Heart right ventricle (tissue), 16 donors: Measurements from ENCODE around the gene SLC2A11. TPM values are rescaled to one million over a fixed set of nuclear protein-coding genes. Genes with fewer than 3 reads are reported as not detected.

Experiments used
- ATAC-seq, 8 donors: fragments of 200-7000 bp; cut with Tn5 transposase; one replicate each; pipeline ENCODE4 v1.9.1; 2020; ENCODE audit warnings: mild to moderate bottlenecking in 8 of 8, moderate library complexity in 8 of 8, moderate number of reproducible peaks in 1 of 8
- DNase-seq, 2 donors: peaks; one replicate each; pipeline ENCODE4 v3.0.0-alpha.2; 2020
- H3K27ac ChIP-seq, 10 donors: fragments of 200-600 bp; sonication (generic) in 2 of 10; one replicate each; pipeline versions ENCODE4 v1.5.0 to v1.8.0; 2020 to 2022; ENCODE audit warnings: mild to moderate bottlenecking in 3 of 10
- H3K27me3 ChIP-seq, 7 donors: fragments of 200-600 bp; one replicate each; pipeline ENCODE4 v1.8.0; 2021 to 2022; ENCODE audit warnings: mild to moderate bottlenecking in 2 of 7
- H3K36me3 ChIP-seq, 9 donors: fragments of 200-600 bp; sonication (generic) in 1 of 9; one replicate each; pipeline versions ENCODE4 v1.5.0 to v1.8.0; 2020 to 2022; ENCODE audit warnings: mild to moderate bottlenecking in 2 of 9
- H3K4me1 ChIP-seq, 9 donors: fragments of 200-600 bp; sonication (generic) in 1 of 9; one replicate each; pipeline versions ENCODE4 v1.5.0 to v1.8.0; 2020 to 2022; ENCODE audit warnings: mild to moderate bottlenecking in 4 of 9
- H3K4me3 ChIP-seq, 10 donors: fragments of 200-600 bp; sonication (generic) in 2 of 10; one replicate each; pipeline versions ENCODE4 v1.5.0 to v1.8.0; 2020 to 2022; ENCODE audit warnings: mild to moderate bottlenecking in 7 of 10, moderate library complexity in 2 of 10
- H3K9me3 ChIP-seq, 11 donors: fragments of 200-600 bp in 10 of 11; sonication (generic) in 2 of 11; one replicate each; pipeline versions ENCODE4 v1.5.0 to v1.8.0; 2013 to 2022; ENCODE audit warnings: mild to moderate bottlenecking in 2 of 11, control low read depth in 1 of 11, moderate library complexity in 1 of 11
- WGBS, 2 donors: extraction: QIAGEN DNeasy Blood & Tissue Kit; methylation state at CpG; one replicate each; pipeline ENCODE4 v1.1.7; 2013; ENCODE audit warnings: inconsistent platforms in 1 of 2; 5-methylcytosine and 5-hydroxymethylcytosine counted together
- intact Hi-C, 10 donors: fragments of 100-400 bp; cut with DNase I; formaldehyde crosslinking; loops; one replicate each; pipeline versions ENCODE4 v1.11.1 to v1.14.2; 2022
- polyA plus RNA-seq, 2 donors: library from polyadenylated mRNA; stranded (reverse); fragments of 200-250 nt; gene quantifications; one replicate each; pipeline ENCODE4 v1.2.3, GENCODE V29; 2013
- total RNA-seq, 10 donors: library from RNA; stranded (reverse); fragmentation: NEBNext Ultra II Directional in 3 of 10; extraction: Animal tissue kit (Norgen Biotek cat#: 25700) in 3 of 10; gene quantifications; one replicate each; pipeline versions ENCODE4 v1.2.1 to v1.2.4, GENCODE V29; 2021 to 2023
- TF ChIP-seq, protein P1 (sequence below), 9 donors: fragments of 200-600 bp; sonication (generic) in 2 of 9; IDR thresholded peaks; one replicate each; pipeline versions ENCODE4 v1.5.0 to v1.8.0; 2021 to 2022; ENCODE audit warnings: antibody characterized with exemption in 9 of 9, mild to moderate bottlenecking in 5 of 9, moderate library complexity in 1 of 9
- donor health status: Arrhythmogenic right ventricular cardiomyopathy.
- donor health status: ischemic (EF 13 %, LVEDD 7.1; RV severe dilation, severe dysfunction).
- donor health status: healthy with polysubstance abuse.
- donor health status: DM: no; HTN: yes; CAD: no.
- donor health status: DM: no; HTN: no; CAD: no.
- donor health status: ischemic (EF 25% LVEDD 6.9; RV normal size, moderate dysfunction).
- donor health status: ischemic (EF 25% LVEDD 5.7; RV mildly dilated, moderate dysfunction).
- donor health status: healthy.
- donor health status: DM: yes; HTN: yes; CAD: no.
- donor health status: Ischemic cardiomyopathy.
- donor health status: ischemic (EF 35%, LVEDD 5.7; RV mildly dilated, moderate dysfunction).
- donor health status: nonischemic (EF 11% LVEDD 7.7; RV severe dilation, severe dysfunction).
- donor health status: DM: yes; HTN: yes; CAD: no.
- donor health status: PGD.
- donor health status: ischemic (EF 29% LVEDD 5.4; RV normal size, mild dysfunction).
- donor health status: nonischemic (EF 23%, LVEDD 6.1; RV moderate dilation, normal function).

Gene SLC2A11
- total and polyA plus RNA-seq, 12 donors = 8.3 to 42.1 (median 21.2) TPM

DNA sequence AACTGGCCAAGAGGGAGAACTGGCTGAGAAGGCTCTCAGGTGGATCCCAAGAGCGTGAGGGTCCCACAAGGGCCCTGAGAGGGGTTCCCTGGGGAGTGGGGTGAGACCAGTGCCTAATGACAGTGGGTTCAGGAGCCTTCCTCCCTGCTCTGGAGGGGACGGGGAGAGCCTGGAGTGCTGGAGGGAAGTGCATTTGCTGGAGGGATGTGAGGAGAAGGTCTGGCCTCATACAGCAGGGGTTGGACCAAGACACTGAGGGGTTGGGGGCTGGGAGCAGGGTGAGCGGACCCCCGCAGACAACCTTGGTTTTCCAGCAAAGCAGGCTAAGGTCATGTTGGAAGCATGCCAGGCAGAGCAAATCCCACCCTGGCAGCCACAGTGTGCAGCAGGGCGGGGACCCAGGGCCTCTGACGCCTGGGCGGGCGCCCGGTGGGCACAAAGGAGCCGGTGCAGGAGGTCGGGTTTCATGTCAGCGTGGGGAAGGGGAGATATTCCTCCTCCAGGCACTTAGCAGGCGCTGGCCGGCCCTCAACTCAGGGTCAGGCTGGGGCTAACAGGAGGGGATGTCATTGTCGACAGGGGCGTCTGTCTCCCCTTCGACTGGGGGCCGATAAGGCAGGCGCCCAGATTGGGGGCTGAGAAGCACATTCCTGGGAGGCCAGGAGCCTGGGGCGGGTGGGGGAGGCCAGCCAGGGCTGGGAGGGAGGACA lies 15.8 kb upstream of the SLC2A11 start:
- Histone ChIP-seq H3K36me3 (peaks cover 0 to 2% (median 0%) of the 10 kb centered on the region in 9 donors), H3K4me1 (peaks cover 25 to 67% (median 51%) of the 10 kb centered on the region in 9 donors), H3K9me3 (no peaks in the 10 kb centered on the region), H3K27ac (no peak overlapping the region), H3K4me3 (no peak overlapping the region), H3K27me3 (no peaks in the 10 kb centered on the region)
- TF ChIP-seq, protein P1, sequence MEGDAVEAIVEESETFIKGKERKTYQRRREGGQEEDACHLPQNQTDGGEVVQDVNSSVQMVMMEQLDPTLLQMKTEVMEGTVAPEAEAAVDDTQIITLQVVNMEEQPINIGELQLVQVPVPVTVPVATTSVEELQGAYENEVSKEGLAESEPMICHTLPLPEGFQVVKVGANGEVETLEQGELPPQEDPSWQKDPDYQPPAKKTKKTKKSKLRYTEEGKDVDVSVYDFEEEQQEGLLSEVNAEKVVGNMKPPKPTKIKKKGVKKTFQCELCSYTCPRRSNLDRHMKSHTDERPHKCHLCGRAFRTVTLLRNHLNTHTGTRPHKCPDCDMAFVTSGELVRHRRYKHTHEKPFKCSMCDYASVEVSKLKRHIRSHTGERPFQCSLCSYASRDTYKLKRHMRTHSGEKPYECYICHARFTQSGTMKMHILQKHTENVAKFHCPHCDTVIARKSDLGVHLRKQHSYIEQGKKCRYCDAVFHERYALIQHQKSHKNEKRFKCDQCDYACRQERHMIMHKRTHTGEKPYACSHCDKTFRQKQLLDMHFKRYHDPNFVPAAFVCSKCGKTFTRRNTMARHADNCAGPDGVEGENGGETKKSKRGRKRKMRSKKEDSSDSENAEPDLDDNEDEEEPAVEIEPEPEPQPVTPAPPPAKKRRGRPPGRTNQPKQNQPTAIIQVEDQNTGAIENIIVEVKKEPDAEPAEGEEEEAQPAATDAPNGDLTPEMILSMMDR (IDR thresholded peaks at IDR 0.05) = no peak
- DNase-seq (no peak), ATAC-seq (no peak)
- 66 to 78% methylated on average over 20 of the region's 20 CpGs for WGBS, 2 donors
- intact Hi-C loops = loop anchor here in 4 of 10 donors (5.0 to 10.0 kb wide), 4 partner anchors 55 to 217 kb away; partner anchors contain the start of genes DRICH1 (in 1 of the 4) and SMARCB1 (in 1 of the 4)

DNA sequence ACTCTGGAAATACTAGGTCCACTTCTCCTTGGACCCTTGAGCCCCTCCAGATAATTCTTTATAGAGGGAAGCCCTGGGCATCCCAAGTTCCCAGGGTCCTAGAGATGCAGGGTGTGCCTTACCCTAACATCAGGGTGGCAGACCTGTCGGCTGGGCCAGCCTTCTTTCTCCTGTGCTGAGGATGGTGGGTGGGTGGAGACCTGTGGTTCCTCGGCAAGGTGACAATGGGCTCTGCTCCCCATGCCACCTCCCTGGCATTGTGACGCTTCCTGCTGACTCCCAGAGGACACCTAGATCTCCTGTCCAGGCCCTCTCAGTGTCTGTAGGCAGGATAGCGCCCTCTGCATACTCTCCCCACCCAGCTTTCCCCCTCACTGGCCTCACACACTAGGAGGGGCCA lies 15.1 kb upstream of the SLC2A11 start:
- TF ChIP-seq, protein P1 (IDR thresholded peaks at IDR 0.05) = no peak
- no peak for ATAC-seq
- WGBS, 2 donors = 74 to 78% methylated on average over 4 of the region's 4 CpGs
- DNase-seq = no peak
- no peak overlapping the region for H3K4me3 ChIP-seq
- peaks cover 26 to 67% (median 54%) of the 10 kb centered on the region in 9 donors for H3K4me1 ChIP-seq
- no peak overlapping the region for H3K27ac ChIP-seq
- intact Hi-C loops = loop anchor here in 4 of 10 donors (5.0 to 10.0 kb wide), 4 partner anchors 55 to 218 kb away; partner anchors contain the start of genes DRICH1 (in 1 of the 4) and SMARCB1 (in 1 of the 4)
- H3K27me3 ChIP-seq = no peaks in the 10 kb centered on the region
- no peaks in the 10 kb centered on the region for H3K36me3 ChIP-seq
- H3K9me3 ChIP-seq = no peaks in the 10 kb centered on the region

DNA sequence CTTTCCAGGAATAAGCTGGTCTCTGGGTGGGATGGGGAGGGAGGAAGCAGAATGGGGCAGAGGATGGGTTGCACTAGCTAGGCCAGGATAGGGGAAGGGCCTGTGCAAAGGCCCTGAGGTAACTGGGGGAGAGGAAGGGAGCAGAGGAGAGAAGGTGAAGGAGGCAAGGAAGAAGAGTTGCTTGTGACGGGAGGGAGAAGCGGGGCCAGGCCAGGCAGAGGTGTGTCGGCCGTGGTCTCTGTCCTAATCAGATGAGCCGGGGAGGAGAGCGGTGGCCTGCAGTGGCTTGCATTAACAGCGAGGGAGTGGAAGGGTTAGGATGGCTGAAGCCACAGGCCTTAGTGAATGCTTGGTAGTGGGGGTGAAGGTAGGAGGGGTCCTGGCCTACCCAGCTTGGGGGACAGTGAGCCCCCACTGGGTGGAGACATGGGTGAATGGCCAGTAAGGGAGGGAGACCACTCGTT lies 12.9 kb upstream of the SLC2A11 start:
- ATAC-seq (no peak), DNase-seq (no peak)
- intact Hi-C loops = loop anchor here (5.0 to 10.0 kb wide), 8 partner anchors 57 to 307 kb away; partner anchors contain the start of genes CHCHD10 (in 7 of the 10), DRICH1 (in 1 of the 10), MMP11 (in 1 of the 10) and SMARCB1 (in 1 of the 10)
- peaks cover 0 to 3% (median 0%) of the 10 kb centered on the region in 7 donors for H3K27me3 ChIP-seq
- peaks cover 23 to 62% (median 45%) of the 10 kb centered on the region in 9 donors for H3K4me1 ChIP-seq
- no peaks in the 10 kb centered on the region for H3K36me3 ChIP-seq
- H3K9me3 ChIP-seq = no peaks in the 10 kb centered on the region
- H3K4me3 ChIP-seq = no peak overlapping the region
- 78 to 80% methylated on average over 8 of the region's 8 CpGs for WGBS, 2 donors
- TF ChIP-seq, protein P1 (IDR thresholded peaks at IDR 0.05) = no peak
- peak overlapping the region in 9 of 10 donors; percentile 28 to 84 (median 75) for H3K27ac ChIP-seq

DNA sequence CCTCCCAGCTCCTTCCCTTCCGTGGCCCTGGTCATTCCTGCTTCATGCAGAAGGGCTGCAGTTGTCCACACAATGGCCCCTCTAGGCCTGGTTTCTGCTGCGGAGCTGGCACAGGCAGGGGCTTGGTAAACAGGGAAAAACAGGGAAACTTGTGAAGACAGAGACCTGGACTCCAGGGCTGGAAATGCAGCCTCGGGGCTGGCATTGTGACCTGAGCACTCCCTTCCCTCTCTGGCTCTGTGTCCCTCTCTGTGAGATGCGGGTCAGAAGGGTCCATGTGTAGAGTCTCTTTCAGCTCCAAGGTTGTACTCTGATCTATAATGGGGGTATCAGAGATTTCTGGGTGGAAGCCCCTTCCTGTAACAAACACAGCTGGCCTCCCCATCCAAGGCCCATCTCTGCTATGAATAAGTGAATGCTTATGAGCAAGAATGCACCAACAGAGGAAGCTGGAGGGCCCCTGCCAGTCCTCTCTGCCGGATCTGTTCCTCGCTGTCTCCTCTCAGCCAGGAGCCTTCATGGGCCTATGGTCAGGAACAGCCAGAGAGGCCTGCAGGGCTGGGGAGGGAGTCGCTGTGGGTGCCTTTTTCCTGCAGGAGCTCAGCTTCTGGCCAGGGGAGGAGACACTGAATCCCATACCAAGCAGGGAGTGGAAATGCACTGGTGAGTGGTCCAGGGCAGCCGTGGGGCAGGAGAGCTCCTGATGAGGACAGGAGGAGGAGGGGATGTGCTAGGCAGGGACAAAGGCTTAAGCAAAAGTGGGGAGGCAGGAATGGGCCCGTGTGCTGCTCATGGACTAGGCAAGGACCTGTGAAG lies 12.2 kb upstream of the SLC2A11 start:
- Histone ChIP-seq H3K9me3 (no peaks in the 10 kb centered on the region), H3K27me3 (peaks cover 0 to 9% (median 0%) of the 10 kb centered on the region in 7 donors), H3K36me3 (no peaks in the 10 kb centered on the region), H3K4me1 (peaks cover 23 to 61% (median 43%) of the 10 kb centered on the region in 9 donors), H3K27ac (peak overlapping the region in 9 of 10 donors; percentile 12 to 84 (median 75)), H3K4me3 (no peak overlapping the region)
- ATAC-seq (no peak), DNase-seq (no peak)
- TF ChIP-seq, protein P1 (IDR thresholded peaks at IDR 0.05) = no peak
- 65 to 66% methylated on average over 9 of the region's 9 CpGs for whole genome bisulfite sequencing, 2 donors
- intact Hi-C loops = loop anchor here (5.0 to 10.0 kb wide), 6 partner anchors 73 to 308 kb away; partner anchors contain the start of genes CHCHD10 (in 7 of the 10), DRICH1 (in 1 of the 10) and MMP11 (in 1 of the 10)
